ENCODE measurements around the gene TAS2R10.

The TAS2R10 gene, protein sequence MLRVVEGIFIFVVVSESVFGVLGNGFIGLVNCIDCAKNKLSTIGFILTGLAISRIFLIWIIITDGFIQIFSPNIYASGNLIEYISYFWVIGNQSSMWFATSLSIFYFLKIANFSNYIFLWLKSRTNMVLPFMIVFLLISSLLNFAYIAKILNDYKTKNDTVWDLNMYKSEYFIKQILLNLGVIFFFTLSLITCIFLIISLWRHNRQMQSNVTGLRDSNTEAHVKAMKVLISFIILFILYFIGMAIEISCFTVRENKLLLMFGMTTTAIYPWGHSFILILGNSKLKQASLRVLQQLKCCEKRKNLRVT

GRCh38 chr12:10826258-10826657 is at the start of gene TAS2R10:
TAS2R10 (minus strand) TSS chr12:10826358; CDS start chr12:10826269, 89 bp downstream.
- Histone ChIP-seq H3K9me3 (ENCODE audit: insufficient read depth, low read length) (no peaks in the 10 kb centered on the region), H3K27me3 (ENCODE audit: insufficient read depth, insufficient read length) (no peaks in the 10 kb centered on the region), H3K4me3 (ENCODE audit: insufficient read length, low read depth) (no peak within 1 kb of the TSS), H3K4me1 (ENCODE audit: insufficient read depth, insufficient read length) (no peaks in the 10 kb centered on the region), H3K9ac (ENCODE audit: insufficient read length, low read depth) (no peak within 1 kb of the TSS), H3K36me3 (ENCODE audit: insufficient read depth, insufficient read length, low read length) (no peaks in the 10 kb centered on the region)
- DNase-seq (ENCODE audit: low read depth, low spot score), result no peak
- TF ChIP-seq ZNF274 (IDR thresholded peaks at IDR 0.05; ENCODE audit: low read depth, low read length), result no peak
- no peak for TF ChIP-seq SUZ12 (IDR thresholded peaks at IDR 0.05; ENCODE audit: extremely low read depth, insufficient read depth, insufficient read length)
- TF ChIP-seq YY1 (IDR thresholded peaks at IDR 0.05; ENCODE audit: insufficient read depth, insufficient read length), result no peak

DNA sequence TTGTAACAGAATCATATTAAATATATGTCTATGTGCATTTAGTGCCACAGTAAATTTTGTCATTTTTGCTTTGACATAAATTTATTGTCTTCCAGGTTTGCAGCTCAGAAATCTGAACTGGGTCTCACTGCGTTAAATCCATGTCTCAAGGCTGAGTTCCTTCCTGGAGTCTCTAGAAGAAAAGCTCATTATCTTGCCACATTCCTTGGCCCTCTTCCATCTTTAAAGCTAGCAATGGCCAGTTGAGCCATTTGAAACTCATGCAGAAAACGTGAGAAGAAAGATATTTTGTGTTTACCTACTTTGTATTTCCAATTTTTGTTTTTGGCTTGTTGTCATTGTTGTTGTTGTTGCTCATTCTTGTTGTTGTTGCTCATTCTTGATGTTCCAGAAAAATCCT is 47.2 kb upstream of the TAS2R10 start:
- Histone ChIP-seq H3K36me3 (ENCODE audit: insufficient read depth, insufficient read length, low read length) (peaks cover 7% of the 10 kb centered on the region), H3K4me1 (ENCODE audit: insufficient read depth, insufficient read length) (no peaks in the 10 kb centered on the region), H3K9me3 (ENCODE audit: insufficient read depth, low read length) (no peaks in the 10 kb centered on the region)

GRCh38 chr12:10867381-10867780 is 41.2 kb upstream of the TAS2R10 start:
- TF ChIP-seq SUZ12 (IDR thresholded peaks at IDR 0.05; ENCODE audit: extremely low read depth, insufficient read depth, insufficient read length), result no peak
- TF ChIP-seq YY1 (IDR thresholded peaks at IDR 0.05; ENCODE audit: insufficient read depth, insufficient read length), result no peak
- no peak for TF ChIP-seq ZNF274 (IDR thresholded peaks at IDR 0.05; ENCODE audit: low read depth, low read length)
- no peak for DNase-seq (ENCODE audit: low read depth, low spot score)
- Histone ChIP-seq H3K9ac (ENCODE audit: insufficient read length, low read depth) (no peak overlapping the region), H3K9me3 (ENCODE audit: insufficient read depth, low read length) (no peaks in the 10 kb centered on the region), H3K36me3 (ENCODE audit: insufficient read depth, insufficient read length, low read length) (no peaks in the 10 kb centered on the region), H3K4me3 (ENCODE audit: insufficient read length, low read depth) (no peak overlapping the region), H3K4me1 (ENCODE audit: insufficient read depth, insufficient read length) (no peaks in the 10 kb centered on the region), H3K27me3 (ENCODE audit: insufficient read depth, insufficient read length) (no peaks in the 10 kb centered on the region)

More for the DNA sequence above, 47.2 kb upstream of the TAS2R10 start:
- DNase-seq (ENCODE audit: low read depth, low spot score), result no peak
- Histone ChIP-seq H3K9ac (ENCODE audit: insufficient read length, low read depth) (no peak overlapping the region), H3K4me3 (ENCODE audit: insufficient read length, low read depth) (no peak overlapping the region), H3K27me3 (ENCODE audit: insufficient read depth, insufficient read length) (no peaks in the 10 kb centered on the region)
- TF ChIP-seq SUZ12 (IDR thresholded peaks at IDR 0.05; ENCODE audit: extremely low read depth, insufficient read depth, insufficient read length) (no peak), ZNF274 (IDR thresholded peaks at IDR 0.05; ENCODE audit: low read depth, low read length) (no peak), YY1 (IDR thresholded peaks at IDR 0.05; ENCODE audit: insufficient read depth, insufficient read length) (no peak)

- H3K4me1 ChIP-seq (ENCODE audit: insufficient read depth, insufficient read length), result no peaks in the 10 kb centered on the region
- H3K4me3 ChIP-seq (ENCODE audit: insufficient read length, low read depth), result no peak overlapping the region
- TF ChIP-seq YY1 (IDR thresholded peaks at IDR 0.05; ENCODE audit: insufficient read depth, insufficient read length) (no peak), ZNF274 (IDR thresholded peaks at IDR 0.05; ENCODE audit: low read depth, low read length) (no peak), SUZ12 (IDR thresholded peaks at IDR 0.05; ENCODE audit: extremely low read depth, insufficient read depth, insufficient read length) (no peak)
- no peak overlapping the region for H3K9ac ChIP-seq (ENCODE audit: insufficient read length, low read depth)
- no peaks in the 10 kb centered on the region for H3K36me3 ChIP-seq (ENCODE audit: insufficient read depth, insufficient read length, low read length)
- H3K9me3 ChIP-seq (ENCODE audit: insufficient read depth, low read length), result peaks cover 16% of the 10 kb centered on the region; the same call in 1 of the 2 replicates
- DNase-seq (ENCODE audit: low read depth, low spot score), result no peak
- no peaks in the 10 kb centered on the region for H3K27me3 ChIP-seq (ENCODE audit: insufficient read depth, insufficient read length)
Observed at GRCh38 chr12:10863512-10864218, 37.5 kb upstream of the TAS2R10 start.

DNA sequence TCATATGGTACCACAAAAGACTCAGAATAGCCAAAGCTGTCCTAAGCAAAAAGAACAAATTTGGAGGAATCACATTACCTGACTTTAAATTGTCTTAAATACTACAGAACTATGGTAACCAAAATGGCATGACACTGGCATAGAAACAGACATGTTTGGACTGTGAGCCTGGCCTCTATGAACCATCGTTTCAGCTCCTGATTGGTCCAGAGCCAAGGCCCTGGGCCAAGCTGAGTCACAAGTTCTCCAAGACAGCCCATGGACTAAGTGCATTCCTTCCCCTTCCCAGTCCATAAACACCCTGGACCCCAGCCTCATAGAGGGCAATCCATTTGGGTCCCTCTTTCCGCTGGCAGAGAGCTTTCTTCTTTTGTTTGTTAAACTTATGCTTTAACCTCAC is 35.2 kb upstream of the TAS2R10 start:
- DNase-seq (ENCODE audit: low read depth, low spot score), result no peak
- TF ChIP-seq ZNF274 (IDR thresholded peaks at IDR 0.05; ENCODE audit: low read depth, low read length), result no peak
- TF ChIP-seq SUZ12 (IDR thresholded peaks at IDR 0.05; ENCODE audit: extremely low read depth, insufficient read depth, insufficient read length), result no peak
- no peak for TF ChIP-seq YY1 (IDR thresholded peaks at IDR 0.05; ENCODE audit: insufficient read depth, insufficient read length)
- H3K27me3 ChIP-seq (ENCODE audit: insufficient read depth, insufficient read length), result no peaks in the 10 kb centered on the region
- no peaks in the 10 kb centered on the region for H3K36me3 ChIP-seq (ENCODE audit: insufficient read depth, insufficient read length, low read length)
- H3K9me3 ChIP-seq (ENCODE audit: insufficient read depth, low read length), result peaks cover 39% of the 10 kb centered on the region
- H3K4me1 ChIP-seq (ENCODE audit: insufficient read depth, insufficient read length), result no peaks in the 10 kb centered on the region
- no peak overlapping the region for H3K4me3 ChIP-seq (ENCODE audit: insufficient read length, low read depth)
- no peak overlapping the region for H3K9ac ChIP-seq (ENCODE audit: insufficient read length, low read depth)

DNA sequence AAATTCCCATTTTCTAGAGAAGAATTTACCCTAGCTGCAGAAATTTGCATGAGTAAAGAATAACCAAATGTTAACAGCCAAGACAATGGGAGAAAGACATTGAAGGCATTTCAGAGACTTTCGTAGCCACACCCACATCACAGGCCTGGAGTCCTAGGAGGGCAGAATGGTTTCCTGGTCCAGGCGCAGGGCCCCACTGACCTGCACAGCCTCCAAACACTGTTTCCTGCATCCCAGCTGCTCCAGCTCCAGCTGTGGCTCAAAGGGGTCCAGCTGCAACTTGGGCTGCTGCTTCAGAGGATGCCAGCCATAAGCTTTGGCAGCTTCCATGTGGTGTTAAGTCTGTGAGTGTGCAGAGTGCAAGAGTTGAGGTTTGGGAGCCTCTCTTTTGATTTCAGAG is 29.6 kb upstream of the TAS2R10 start:
- no peak overlapping the region for H3K4me3 ChIP-seq (ENCODE audit: insufficient read length, low read depth)
- H3K36me3 ChIP-seq (ENCODE audit: insufficient read depth, insufficient read length, low read length), result no peaks in the 10 kb centered on the region
- TF ChIP-seq ZNF274 (IDR thresholded peaks at IDR 0.05; ENCODE audit: low read depth, low read length) (no peak), SUZ12 (IDR thresholded peaks at IDR 0.05; ENCODE audit: extremely low read depth, insufficient read depth, insufficient read length) (no peak), YY1 (IDR thresholded peaks at IDR 0.05; ENCODE audit: insufficient read depth, insufficient read length) (no peak)
- H3K9me3 ChIP-seq (ENCODE audit: insufficient read depth, low read length), result peaks cover 48% of the 10 kb centered on the region
- no peak overlapping the region for H3K9ac ChIP-seq (ENCODE audit: insufficient read length, low read depth)
- no peak for DNase-seq (ENCODE audit: low read depth, low spot score)
- H3K4me1 ChIP-seq (ENCODE audit: insufficient read depth, insufficient read length), result peaks cover 8% of the 10 kb centered on the region
- no peaks in the 10 kb centered on the region for H3K27me3 ChIP-seq (ENCODE audit: insufficient read depth, insufficient read length)

DNA sequence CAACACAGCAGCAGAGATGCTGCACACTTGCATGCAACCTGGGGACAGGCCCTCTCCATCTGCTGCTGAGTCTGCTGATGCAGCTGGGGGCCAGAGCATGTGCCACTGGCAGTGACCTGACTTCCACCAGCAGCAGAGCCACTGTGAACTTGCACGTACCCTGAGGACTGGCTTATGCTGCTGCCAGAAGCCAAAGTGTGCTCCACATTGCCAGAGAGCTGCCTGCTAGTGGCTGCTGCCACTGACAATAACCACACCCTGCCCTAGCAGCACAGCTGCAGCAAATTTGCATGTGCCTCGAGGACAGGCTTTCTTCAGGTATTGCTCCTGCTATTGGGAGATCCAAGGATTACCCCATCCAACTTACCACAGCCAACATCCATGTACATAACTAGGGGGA is 27.6 kb upstream of the TAS2R10 start:
- H3K27me3 ChIP-seq (ENCODE audit: insufficient read depth, insufficient read length), result no peaks in the 10 kb centered on the region
- no peak overlapping the region for H3K9ac ChIP-seq (ENCODE audit: insufficient read length, low read depth)
- H3K9me3 ChIP-seq (ENCODE audit: insufficient read depth, low read length), result peaks cover 43% of the 10 kb centered on the region
- no peak for TF ChIP-seq YY1 (IDR thresholded peaks at IDR 0.05; ENCODE audit: insufficient read depth, insufficient read length)
- TF ChIP-seq ZNF274 (IDR thresholded peaks at IDR 0.05; ENCODE audit: low read depth, low read length), result no peak
- TF ChIP-seq SUZ12 (IDR thresholded peaks at IDR 0.05; ENCODE audit: extremely low read depth, insufficient read depth, insufficient read length), result no peak
- no peak for DNase-seq (ENCODE audit: low read depth, low spot score)
- H3K4me1 ChIP-seq (ENCODE audit: insufficient read depth, insufficient read length), result peaks cover 8% of the 10 kb centered on the region
- H3K36me3 ChIP-seq (ENCODE audit: insufficient read depth, insufficient read length, low read length), result no peaks in the 10 kb centered on the region
- H3K4me3 ChIP-seq (ENCODE audit: insufficient read length, low read depth), result no peak overlapping the region
